T-cell (primary cell): ENCODE measurements around the gene ZG16B. TPM values are rescaled to one million over a fixed set of nuclear protein-coding genes. Genes with fewer than 3 reads are reported as not detected.

Experiments
- ATAC-seq, 4 experiments: fragments of 200-7000 bp in 3 of 4; fragments of 150-1000 bp in 1 of 4; cut with Tn5 transposase; replicated peaks in 1 of 4; 1 replicate in 3 of 4; 2 replicates in 1 of 4; pipeline ENCODE4 v1.10.0; 2021; ENCODE audit warnings: moderate library complexity in 3 of 4, mild to moderate bottlenecking in 2 of 4, moderate number of reproducible peaks in 1 of 4
- CTCF ChIA-PET, 2 donors: fragments of 300-600 bp; sonication (Branson Sonifier 250); formaldehyde crosslinking; loops; one replicate each; lab custom pipeline; 2022; ENCODE audit warnings: antibody characterized with exemption in 2 of 2; lab: Charles Lee
- POLR2A ChIA-PET, 2 donors: fragments of 300-600 bp; sonication (Branson Sonifier 250); formaldehyde crosslinking; loops; one replicate each; lab custom pipeline; 2022; ENCODE audit warnings: antibody characterized with exemption in 2 of 2; lab: Charles Lee
- DNase-seq, 35 experiments: peaks; one replicate each; pipeline versions ENCODE4 v3.0.0 to v3.0.0-alpha.2; 2013 to 2023
- H3K27ac ChIP-seq: one replicate; pipeline ENCODE4 v1.5.1; 2013; ENCODE audit warnings: low read length
- H3K27me3 ChIP-seq, 2 experiments: replicated peaks in 1 of 2; 1 replicate in 1 of 2; 2 replicates in 1 of 2; pipeline versions ENCODE4 v1.6.1 to v1.7.0; 2013; ENCODE audit warnings: low read length in 1 of 2, mixed read lengths in 1 of 2; ENCODE audit not compliant: control insufficient read depth in 2 of 2, insufficient read depth in 2 of 2; ENCODE audit errors: extremely low read depth in 1 of 2
- H3K36me3 ChIP-seq, 2 donors: 1 replicate in 1 of 2; 2 replicates in 1 of 2; pipeline versions ENCODE4 v1.6.1 to v1.7.0; 2013; ENCODE audit warnings: low read length in 1 of 2; ENCODE audit not compliant: control insufficient read depth in 2 of 2, insufficient read depth in 1 of 2; ENCODE audit errors: extremely low read depth in 1 of 2
- H3K4me1 ChIP-seq, 2 experiments: 1 replicate in 1 of 2; 2 replicates in 1 of 2; pipeline versions ENCODE4 v1.6.1 to v1.7.0; 2013; ENCODE audit warnings: low read length in 2 of 2, mixed read lengths in 1 of 2; ENCODE audit not compliant: insufficient read depth in 2 of 2, control insufficient read depth in 1 of 2; ENCODE audit errors: extremely low read depth in 1 of 2
- H3K4me3 ChIP-seq, 2 donors: 1 replicate in 1 of 2; 2 replicates in 1 of 2; pipeline versions ENCODE4 v1.5.1 to v1.7.0; 2013; ENCODE audit warnings: mild to moderate bottlenecking in 2 of 2, low read length in 1 of 2, moderate library complexity in 1 of 2; ENCODE audit not compliant: control insufficient read depth in 1 of 2; ENCODE audit errors: extremely low read depth in 1 of 2
- H3K9me3 ChIP-seq: 2 replicates; pipeline ENCODE4 v1.7.0; 2013
- H3K27ac Mint-ChIP-seq, 2 donors: one replicate each; pipeline ENCODE4 v1.8.0; 2020 to 2021; ENCODE audit warnings: mild to moderate bottlenecking in 2 of 2, mixed read lengths in 2 of 2
- H3K27me3 Mint-ChIP-seq, 2 donors: one replicate each; pipeline ENCODE4 v1.8.0; 2021 to 2022; ENCODE audit warnings: mixed read lengths in 2 of 2
- H3K36me3 Mint-ChIP-seq: one replicate; pipeline ENCODE4 v1.8.0; 2021; ENCODE audit warnings: mixed read lengths
- H3K4me1 Mint-ChIP-seq, 3 donors: one replicate each; pipeline ENCODE4 v1.8.0; 2020 to 2022; ENCODE audit warnings: mixed read lengths in 3 of 3, mild to moderate bottlenecking in 1 of 3
- H3K4me3 Mint-ChIP-seq, 3 donors: one replicate each; pipeline ENCODE4 v1.8.0; 2020 to 2022; ENCODE audit warnings: mild to moderate bottlenecking in 3 of 3, mixed read lengths in 3 of 3, moderate library complexity in 3 of 3
- H3K9me3 Mint-ChIP-seq, 3 donors: one replicate each; pipeline ENCODE4 v1.8.0; 2020 to 2022; ENCODE audit warnings: mixed read lengths in 3 of 3
- WGBS: methylation state at CpG from one replicate; pipeline ENCODE4 v1.1.5; 2013; ENCODE audit warnings: missing lambda C conversion rate; ENCODE audit not compliant: insufficient coverage; 5-methylcytosine and 5-hydroxymethylcytosine counted together
- total RNA-seq, 35 experiments: library from RNA in 6 of 35; stranded (reverse) in 6 of 35; fragments of 120-200 nt in 1 of 35; gene quantifications; one replicate each; pipeline versions ENCODE4 v1.2.1 to v1.2.4 and lab custom pipeline; 2013 to 2026

ZG16B gene
- total RNA-seq, 5 donors from 2014 or later (not counting 1 experiment from before 2014, with no cell fraction given): 0.43 TPM; not detected in 4

DNA sequence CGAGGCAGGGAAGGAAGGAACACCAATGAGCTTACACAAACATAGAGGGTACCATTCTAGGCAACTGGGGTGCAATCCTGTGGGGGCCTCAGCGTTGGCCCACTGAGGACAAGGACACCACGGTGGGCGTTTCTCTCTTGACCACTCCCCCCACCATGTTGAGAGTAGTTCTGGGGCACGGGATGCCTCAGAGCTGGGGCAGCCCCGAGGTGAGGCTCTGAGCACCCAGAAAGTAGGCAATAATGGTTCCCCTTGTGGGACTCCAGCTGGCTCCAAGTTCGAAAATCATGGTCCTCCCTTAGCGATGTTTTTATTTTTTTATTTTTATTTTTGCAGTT, 8.0 kb upstream of the ZG16B start:
- H3K4me3 Mint-ChIP-seq: no peak overlapping the region
- Histone ChIP-seq H3K9me3 (no peaks in the 10 kb centered on the region), H3K27me3 (peaks cover 0 to 25% of the 10 kb centered on the region in 2 experiments), H3K4me3 (no peak overlapping the region), H3K36me3 (no peaks in the 10 kb centered on the region), H3K4me1 (no peaks in the 10 kb centered on the region), H3K27ac (no peak overlapping the region)
- H3K27ac Mint-ChIP-seq: no peak overlapping the region
- ChIA-PET POLR2A (no interaction called here), CTCF (no interaction called here)
- H3K4me1 Mint-ChIP-seq: no peaks in the 10 kb centered on the region
- WGBS: no CpG with 5 or more reads among the region's 8 CpGs
- no peaks in the 10 kb centered on the region for H3K9me3 Mint-ChIP-seq
- DNase-seq: no peak
- H3K36me3 Mint-ChIP-seq: no peaks in the 10 kb centered on the region
- ATAC-seq: no peak
- peaks cover 0 to 7% of the 10 kb centered on the region in 2 donors for H3K27me3 Mint-ChIP-seq

DNA sequence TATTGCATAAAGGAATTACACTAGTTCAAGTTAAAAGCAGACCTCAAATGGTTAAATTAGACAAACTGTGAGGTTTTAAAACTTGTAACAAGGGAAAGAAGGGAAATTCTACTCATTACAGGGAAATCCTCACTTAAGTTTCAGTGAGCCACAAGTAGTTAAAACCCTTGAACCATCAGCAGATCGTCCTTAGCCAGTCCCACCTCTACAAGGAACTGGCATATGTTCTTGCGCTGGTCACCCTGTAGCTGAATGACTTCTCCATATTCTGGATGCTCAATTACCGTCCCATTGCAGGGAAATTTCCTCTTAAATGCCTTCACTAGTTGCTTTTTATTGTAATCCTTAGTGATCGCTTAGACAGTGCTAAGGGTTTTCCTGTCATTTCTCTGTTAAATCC, 7.6 kb upstream of the ZG16B start:
- no peak overlapping the region for H3K4me3 ChIP-seq
- H3K27ac ChIP-seq: no peak overlapping the region
- ATAC-seq: no peak
- ChIA-PET CTCF (no interaction called here), POLR2A (no interaction called here)
- Mint-ChIP-seq H3K4me3 (no peak overlapping the region), H3K36me3 (no peaks in the 10 kb centered on the region), H3K9me3 (no peaks in the 10 kb centered on the region), H3K27me3 (peaks cover 0 to 7% of the 10 kb centered on the region in 2 donors), H3K4me1 (no peaks in the 10 kb centered on the region), H3K27ac (no peak overlapping the region)
- WGBS: 86% methylated on average over 2 of the region's 4 CpGs
- no peaks in the 10 kb centered on the region for H3K9me3 ChIP-seq
- no peaks in the 10 kb centered on the region for H3K36me3 ChIP-seq
- H3K27me3 ChIP-seq: peaks cover 0 to 28% of the 10 kb centered on the region in 2 experiments
- DNase-seq: no peak
- H3K4me1 ChIP-seq: no peaks in the 10 kb centered on the region

DNA sequence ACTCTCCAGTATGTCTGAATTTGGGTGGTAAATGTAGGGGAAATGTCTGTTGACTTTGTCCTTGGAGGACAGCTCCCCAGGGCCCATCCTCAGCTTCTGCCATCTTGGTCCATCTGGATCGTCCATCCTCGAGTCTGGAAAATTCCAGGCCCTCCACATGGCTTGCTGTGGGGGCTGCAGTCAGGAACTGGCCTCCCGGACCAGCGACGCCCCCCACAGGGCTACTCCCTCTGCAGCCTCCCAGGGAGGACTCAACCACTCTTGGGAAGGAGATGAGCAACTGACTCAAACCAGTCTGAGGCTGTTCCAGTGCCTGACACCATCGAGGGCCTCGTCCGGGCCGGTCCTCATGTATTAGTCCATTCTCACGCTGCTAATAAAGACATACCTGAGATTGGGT, 5.5 kb upstream of the ZG16B start:
- Histone ChIP-seq H3K27ac (no peak overlapping the region), H3K4me3 (no peak overlapping the region), H3K36me3 (no peaks in the 10 kb centered on the region), H3K9me3 (no peaks in the 10 kb centered on the region), H3K4me1 (no peaks in the 10 kb centered on the region), H3K27me3 (peaks cover 0 to 36% of the 10 kb centered on the region in 2 experiments)
- 75% methylated on average over 2 of the region's 10 CpGs for WGBS
- Mint-ChIP-seq H3K4me1 (no peaks in the 10 kb centered on the region), H3K27ac (no peak overlapping the region), H3K4me3 (no peak overlapping the region), H3K9me3 (no peaks in the 10 kb centered on the region), H3K36me3 (no peaks in the 10 kb centered on the region), H3K27me3 (peaks cover 0 to 3% of the 10 kb centered on the region in 2 donors)
- DNase-seq: no peak
- CTCF ChIA-PET: no interaction called here
- POLR2A ChIA-PET: no interaction called here
- no peak for ATAC-seq

DNA sequence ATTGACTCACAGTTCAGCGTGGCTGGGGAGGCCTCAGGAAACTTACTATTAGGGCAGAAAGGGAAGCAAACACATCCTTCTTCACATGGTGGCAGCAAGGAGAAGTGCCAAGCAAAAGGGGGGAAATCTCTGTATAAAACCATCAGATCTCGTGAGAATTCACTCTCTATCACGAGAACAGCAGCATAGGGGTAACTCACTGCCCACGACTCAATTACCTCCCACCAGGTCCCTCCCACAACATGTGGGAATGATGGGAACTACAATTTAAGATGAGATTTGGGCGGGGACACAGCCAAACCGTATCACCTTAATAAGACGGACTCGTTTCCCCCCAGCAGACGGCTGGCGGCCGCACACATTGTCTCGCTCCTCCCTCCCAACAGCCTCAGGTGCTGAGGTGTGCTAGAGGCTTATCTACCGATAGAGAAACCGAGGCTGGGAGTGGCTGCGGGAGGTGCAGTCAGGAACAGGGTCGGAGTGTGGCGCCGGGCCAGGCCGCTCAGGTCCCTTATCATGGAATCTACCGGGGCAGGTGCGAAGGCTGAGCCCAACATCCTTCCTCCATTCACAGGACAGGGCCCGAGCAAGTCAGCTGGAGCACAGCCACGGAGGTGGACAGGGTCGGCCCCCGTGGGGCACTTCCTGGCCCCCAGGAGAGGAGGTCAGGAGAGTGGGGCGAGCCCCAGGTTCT, 4.9 kb upstream of the ZG16B start:
- H3K27me3 Mint-ChIP-seq: peaks cover 0 to 3% of the 10 kb centered on the region in 2 donors
- peaks cover 0 to 2% (median 0%) of the 10 kb centered on the region in 3 donors for H3K4me1 Mint-ChIP-seq
- H3K27ac ChIP-seq: no peak overlapping the region
- H3K9me3 ChIP-seq: no peaks in the 10 kb centered on the region
- H3K27ac Mint-ChIP-seq: no peak overlapping the region
- no peak for ATAC-seq
- 81% methylated on average over 12 of the region's 26 CpGs for WGBS
- H3K4me1 ChIP-seq: peaks cover 0 to 5% of the 10 kb centered on the region in 2 experiments
- ChIA-PET POLR2A (no interaction called here), CTCF (no interaction called here)
- no peaks in the 10 kb centered on the region for H3K36me3 ChIP-seq
- no peaks in the 10 kb centered on the region for H3K36me3 Mint-ChIP-seq
- H3K4me3 ChIP-seq: no peak overlapping the region
- H3K9me3 Mint-ChIP-seq: no peaks in the 10 kb centered on the region
- peaks cover 0 to 40% of the 10 kb centered on the region in 2 experiments for H3K27me3 ChIP-seq
- no peak for DNase-seq
- no peak overlapping the region for H3K4me3 Mint-ChIP-seq

DNA sequence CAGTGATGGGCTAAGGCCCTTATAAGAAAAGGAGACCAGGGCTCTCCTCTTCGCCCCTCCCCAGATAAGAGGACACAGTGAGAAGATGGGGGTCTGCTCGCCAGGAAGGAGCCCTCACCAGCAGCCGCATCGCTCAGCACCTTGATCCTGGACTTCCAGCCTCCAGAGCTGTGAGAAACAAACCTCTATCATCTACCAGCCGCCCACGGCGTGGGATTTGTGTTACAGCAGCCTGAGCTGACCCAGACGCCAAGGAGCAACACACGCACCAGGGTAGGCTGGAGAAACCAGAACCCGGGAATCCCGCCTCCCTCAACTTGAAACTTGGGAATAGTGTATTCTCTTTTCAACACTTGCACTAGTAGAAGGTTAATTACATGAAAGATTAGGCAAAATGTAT, 4.2 kb upstream of the ZG16B start:
- Histone ChIP-seq H3K27me3 (peaks cover 0 to 40% of the 10 kb centered on the region in 2 experiments), H3K4me3 (no peak overlapping the region), H3K4me1 (peaks cover 0 to 6% of the 10 kb centered on the region in 2 experiments), H3K9me3 (no peaks in the 10 kb centered on the region), H3K27ac (no peak overlapping the region), H3K36me3 (no peaks in the 10 kb centered on the region)
- WGBS: no CpG with 5 or more reads among the region's 11 CpGs
- H3K36me3 Mint-ChIP-seq: no peaks in the 10 kb centered on the region
- ATAC-seq (no peak), DNase-seq (no peak)
- no peaks in the 10 kb centered on the region for H3K9me3 Mint-ChIP-seq
- ChIA-PET POLR2A (no interaction called here), CTCF (no interaction called here)
- peaks cover 3 to 8% of the 10 kb centered on the region in 2 donors for H3K27me3 Mint-ChIP-seq
- H3K4me1 Mint-ChIP-seq: peaks cover 0 to 2% (median 0%) of the 10 kb centered on the region in 3 donors
- H3K27ac Mint-ChIP-seq: no peak overlapping the region
- H3K4me3 Mint-ChIP-seq: no peak overlapping the region

DNA sequence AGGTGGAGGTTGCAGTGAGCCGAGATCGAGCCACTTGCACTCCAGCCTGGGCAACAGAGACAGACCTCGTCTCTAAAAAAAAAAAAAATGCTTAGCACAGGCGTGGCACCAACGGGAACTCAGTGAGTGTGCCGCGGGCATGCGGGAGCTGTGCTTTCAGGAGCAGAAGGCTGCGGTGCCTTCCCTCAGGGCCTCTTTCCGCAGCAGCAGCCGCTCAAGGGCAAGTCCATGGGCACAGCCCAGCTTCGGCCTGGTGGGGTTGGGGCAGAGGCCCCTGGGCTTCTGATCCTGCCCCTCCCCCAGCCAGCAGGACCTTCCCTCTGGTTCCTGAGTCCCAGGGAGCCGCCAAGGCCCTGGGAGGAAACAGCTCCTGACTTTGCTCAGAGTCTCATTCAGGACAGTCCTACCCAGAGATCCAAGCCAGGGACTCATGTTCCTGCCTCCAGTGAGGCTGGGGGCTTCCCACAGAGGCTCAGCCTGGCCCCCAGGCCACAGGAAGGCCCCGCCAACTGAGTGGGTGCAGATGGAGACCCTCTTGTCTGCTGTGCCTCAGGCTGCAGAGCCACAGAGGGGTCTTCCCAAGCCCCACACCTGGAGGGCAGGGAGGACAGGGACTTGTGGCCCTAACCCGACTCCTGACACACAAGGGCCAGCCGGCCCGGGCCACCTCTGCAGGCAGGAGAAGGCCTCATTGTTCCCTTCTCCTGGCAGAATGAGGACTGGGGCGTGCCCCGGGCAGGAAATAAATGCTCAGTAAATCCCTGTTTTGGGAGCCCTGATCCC, 3.3 kb upstream of the ZG16B start:
- no peak for ATAC-seq
- Histone ChIP-seq H3K4me1 (peaks cover 0 to 6% of the 10 kb centered on the region in 2 experiments), H3K9me3 (no peaks in the 10 kb centered on the region), H3K36me3 (no peaks in the 10 kb centered on the region), H3K27me3 (peaks cover 0 to 46% of the 10 kb centered on the region in 2 experiments), H3K4me3 (no peak overlapping the region), H3K27ac (no peak overlapping the region)
- ChIA-PET CTCF (interaction anchor here in 1 of 2 donors (0.7 kb wide), 1 partner anchor 806 kb away, joined by 3 read pairs; no protein-coding TSS in a partner anchor), POLR2A (no interaction called here)
- 78% methylated on average over 11 of the region's 19 CpGs for WGBS
- no peaks in the 10 kb centered on the region for H3K36me3 Mint-ChIP-seq
- no peak overlapping the region for H3K27ac Mint-ChIP-seq
- DNase-seq: no peak
- H3K9me3 Mint-ChIP-seq: no peaks in the 10 kb centered on the region
- H3K4me3 Mint-ChIP-seq: no peak overlapping the region
- peaks cover 0 to 2% (median 0%) of the 10 kb centered on the region in 3 donors for H3K4me1 Mint-ChIP-seq
- peaks cover 5 to 7% of the 10 kb centered on the region in 2 donors for H3K27me3 Mint-ChIP-seq
